Coronary artery (tissue), 2 donors: ENCODE data around the gene RBM27.

Experiments
- DNase-seq: peaks from one replicate; pipeline ENCODE4 v3.0.0-alpha.2; 2017; ENCODE audit warnings: low spot score
- H3K27ac ChIP-seq, 2 donors: fragments of 200-600 bp; sonication (generic); one replicate each; pipeline ENCODE4 v1.5.1; 2016 to 2019
- H3K4me3 ChIP-seq: fragments of 200-600 bp; sonication (generic); 2 replicates; pipeline ENCODE4 v1.5.1; 2016; ENCODE audit warnings: mild to moderate bottlenecking, moderate library complexity
- TF ChIP-seq, protein P1 (sequence below): fragments of 200-600 bp; sonication (generic); IDR thresholded peaks from one replicate; pipeline ENCODE4 v1.5.1; 2019; ENCODE audit warnings: antibody characterized with exemption

The RBM27 gene

GRCh38 chr5:146223179-146223578 is 19.8 kb downstream of the RBM27 start:
- TF ChIP-seq, protein P1, sequence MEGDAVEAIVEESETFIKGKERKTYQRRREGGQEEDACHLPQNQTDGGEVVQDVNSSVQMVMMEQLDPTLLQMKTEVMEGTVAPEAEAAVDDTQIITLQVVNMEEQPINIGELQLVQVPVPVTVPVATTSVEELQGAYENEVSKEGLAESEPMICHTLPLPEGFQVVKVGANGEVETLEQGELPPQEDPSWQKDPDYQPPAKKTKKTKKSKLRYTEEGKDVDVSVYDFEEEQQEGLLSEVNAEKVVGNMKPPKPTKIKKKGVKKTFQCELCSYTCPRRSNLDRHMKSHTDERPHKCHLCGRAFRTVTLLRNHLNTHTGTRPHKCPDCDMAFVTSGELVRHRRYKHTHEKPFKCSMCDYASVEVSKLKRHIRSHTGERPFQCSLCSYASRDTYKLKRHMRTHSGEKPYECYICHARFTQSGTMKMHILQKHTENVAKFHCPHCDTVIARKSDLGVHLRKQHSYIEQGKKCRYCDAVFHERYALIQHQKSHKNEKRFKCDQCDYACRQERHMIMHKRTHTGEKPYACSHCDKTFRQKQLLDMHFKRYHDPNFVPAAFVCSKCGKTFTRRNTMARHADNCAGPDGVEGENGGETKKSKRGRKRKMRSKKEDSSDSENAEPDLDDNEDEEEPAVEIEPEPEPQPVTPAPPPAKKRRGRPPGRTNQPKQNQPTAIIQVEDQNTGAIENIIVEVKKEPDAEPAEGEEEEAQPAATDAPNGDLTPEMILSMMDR: no peak
- Histone ChIP-seq H3K27ac (no peak overlapping the region), H3K4me3 (no peak overlapping the region)
- DNase-seq: no peak

- Histone ChIP-seq H3K4me3 (no peak overlapping the region), H3K27ac (no peak overlapping the region)
- TF ChIP-seq, protein P1: no peak
- DNase-seq: no peak
Measured at GRCh38 chr5:146229222-146229621, 25.8 kb downstream of the RBM27 start.

DNA sequence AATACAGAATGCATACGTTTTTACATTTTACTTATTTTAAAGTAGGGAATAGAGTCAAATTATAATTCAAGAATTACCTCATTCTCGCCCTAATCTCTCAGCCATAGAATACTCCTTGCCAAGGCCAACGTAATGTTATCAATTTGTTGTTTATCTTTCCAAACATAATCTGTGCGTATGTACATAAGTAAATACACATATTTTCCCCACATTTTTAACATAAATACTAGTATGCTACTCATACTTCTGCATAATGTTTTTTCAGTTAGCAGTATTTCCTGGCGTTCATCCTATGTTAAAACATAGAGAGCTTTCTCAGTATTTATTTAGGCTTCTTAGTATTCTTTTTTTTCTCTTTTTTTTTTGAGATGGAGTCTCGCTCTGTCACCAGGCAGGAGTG is 28.8 kb downstream of the RBM27 start:
- TF ChIP-seq, protein P1: no peak

DNA sequence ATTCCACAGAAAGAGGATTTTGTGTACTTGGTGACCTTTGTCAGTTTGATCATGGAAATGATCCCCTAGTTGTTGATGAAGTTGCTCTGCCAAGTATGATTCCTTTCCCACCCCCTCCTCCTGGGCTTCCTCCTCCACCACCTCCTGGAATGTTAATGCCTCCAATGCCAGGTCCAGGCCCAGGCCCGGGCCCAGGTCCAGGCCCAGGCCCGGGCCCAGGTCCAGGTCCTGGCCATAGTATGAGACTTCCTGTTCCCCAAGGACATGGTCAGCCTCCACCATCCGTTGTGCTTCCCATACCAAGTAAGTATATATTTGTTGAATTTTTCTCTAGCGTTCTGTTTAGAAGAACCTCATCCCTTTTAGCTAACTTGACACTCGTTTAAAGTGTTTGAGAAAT is 30.0 kb downstream of the RBM27 start:
- DNase-seq: no peak
- Histone ChIP-seq H3K4me3 (no peak overlapping the region), H3K27ac (peak overlapping the region; percentile 57 to 58)
- TF ChIP-seq, protein P1: no peak

More for the DNA sequence above, 28.8 kb downstream of the RBM27 start:
- Histone ChIP-seq H3K4me3 (no peak overlapping the region), H3K27ac (peak overlapping the region in 1 of 2 donors; percentile 58)
- no peak for DNase-seq

DNA sequence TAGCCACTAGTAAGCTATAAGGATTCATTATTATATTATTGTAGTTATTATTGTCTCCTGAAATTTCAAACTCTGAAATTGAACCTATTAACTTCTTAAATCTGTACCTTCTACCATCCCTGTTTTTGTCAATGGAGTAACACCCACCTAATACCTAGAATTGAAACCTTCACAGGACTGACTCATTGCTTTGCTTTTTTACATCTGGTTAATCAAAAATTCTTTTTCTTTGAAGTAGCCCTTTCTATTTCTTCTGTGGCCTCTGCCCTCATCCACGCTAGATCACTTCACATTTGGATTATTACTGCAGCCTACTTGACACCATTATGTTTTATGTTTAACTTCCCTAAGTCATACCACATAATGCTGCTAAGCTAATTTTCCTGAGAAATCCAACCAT is 35.6 kb downstream of the RBM27 start:
- TF ChIP-seq, protein P1: no peak
- Histone ChIP-seq H3K4me3 (no peak overlapping the region), H3K27ac (no peak overlapping the region)
- no peak for DNase-seq

GRCh38 chr5:146240951-146241350 is 37.5 kb downstream of the RBM27 start:
- H3K4me3 ChIP-seq: no peak overlapping the region
- TF ChIP-seq, protein P1: no peak
- no peak for DNase-seq
- peak overlapping the region; percentile 71 to 80 for H3K27ac ChIP-seq

DNA sequence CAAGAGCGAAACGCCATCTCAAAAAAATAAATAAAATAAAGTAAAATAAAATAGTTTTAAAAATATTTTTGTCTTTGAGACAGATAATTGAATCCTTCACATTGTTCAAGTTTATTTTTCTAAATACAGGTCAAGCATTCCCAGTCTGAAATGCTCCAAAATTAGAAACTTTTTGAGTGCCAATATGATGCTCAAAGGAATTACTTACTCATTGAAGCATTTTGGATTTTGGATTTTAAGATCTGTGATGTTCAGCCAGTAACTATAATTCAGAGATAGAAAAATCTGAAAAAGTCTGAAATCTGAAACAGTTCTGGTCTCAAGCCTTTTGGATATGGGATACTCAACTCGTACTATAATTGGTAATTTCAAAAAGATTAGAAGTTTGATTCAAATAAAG is 39.8 kb downstream of the RBM27 start:
- DNase-seq: no peak

More for the DNA sequence above, 39.8 kb downstream of the RBM27 start:
- Histone ChIP-seq H3K27ac (peak overlapping the region; percentile 65 to 80), H3K4me3 (no peak overlapping the region)
- TF ChIP-seq, protein P1: no peak
